NCI-H748 treated with DMSO at 0.1 percent for 48 hours (cell line): ENCODE results near the gene PGA5.
"Not testable (repeated sequence)": the region's sequence is repeated elsewhere in the genome, so short reads cannot be mapped to it uniquely, and the experiment has no call there.

Experiments used
- DNase-seq: peaks from one replicate; lab custom pipeline; 2025; lab: John Stamatoyannopoulos, UW

Gene PGA5

DNA sequence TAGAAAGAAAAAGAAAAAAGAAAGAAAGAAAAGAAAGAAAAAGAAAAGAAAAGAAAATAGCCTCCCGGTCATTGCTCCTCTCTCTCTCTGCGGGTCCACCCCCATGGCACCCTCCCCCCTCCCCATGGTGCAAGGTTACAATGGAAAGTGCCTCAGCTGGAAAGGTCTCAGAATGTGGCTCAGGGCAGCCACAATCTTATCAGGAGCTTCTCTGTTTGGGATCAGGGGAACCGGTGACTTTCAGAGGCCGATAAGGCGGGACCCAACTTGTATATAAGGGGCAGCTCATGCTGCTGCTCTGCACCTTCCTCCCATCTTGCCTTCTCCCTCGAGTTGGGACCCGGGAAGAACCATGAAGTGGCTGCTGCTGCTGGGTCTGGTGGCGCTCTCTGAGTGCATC, at the start of gene PGA5:
TSS of gene PGA5 (plus strand) at position 301 of the 400 bp plus-strand sequence. CDS start at position 353, 52 bp downstream.
- not testable (repeated sequence) for DNase-seq

DNA sequence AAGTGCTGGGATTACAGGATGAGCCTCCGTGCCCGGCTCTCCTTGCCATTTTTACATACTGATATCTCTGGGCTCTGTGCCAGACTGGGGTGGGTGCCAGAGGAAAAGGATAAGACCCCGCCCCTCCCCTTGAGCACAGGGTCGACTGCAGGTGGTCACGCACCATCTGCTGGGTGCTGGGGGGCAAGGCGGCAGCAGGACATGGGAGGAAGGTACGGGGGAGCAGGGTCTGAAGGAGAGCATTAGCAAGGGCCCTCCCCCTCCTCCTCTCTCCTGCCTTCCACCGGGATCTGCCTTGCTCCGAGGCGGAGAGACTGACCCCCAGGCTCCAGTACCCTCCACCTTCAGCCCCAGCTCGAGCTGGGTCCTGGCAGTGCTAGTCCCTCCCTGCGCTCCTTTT, 47.4 kb upstream of the PGA5 start:
- no peak for DNase-seq

DNA sequence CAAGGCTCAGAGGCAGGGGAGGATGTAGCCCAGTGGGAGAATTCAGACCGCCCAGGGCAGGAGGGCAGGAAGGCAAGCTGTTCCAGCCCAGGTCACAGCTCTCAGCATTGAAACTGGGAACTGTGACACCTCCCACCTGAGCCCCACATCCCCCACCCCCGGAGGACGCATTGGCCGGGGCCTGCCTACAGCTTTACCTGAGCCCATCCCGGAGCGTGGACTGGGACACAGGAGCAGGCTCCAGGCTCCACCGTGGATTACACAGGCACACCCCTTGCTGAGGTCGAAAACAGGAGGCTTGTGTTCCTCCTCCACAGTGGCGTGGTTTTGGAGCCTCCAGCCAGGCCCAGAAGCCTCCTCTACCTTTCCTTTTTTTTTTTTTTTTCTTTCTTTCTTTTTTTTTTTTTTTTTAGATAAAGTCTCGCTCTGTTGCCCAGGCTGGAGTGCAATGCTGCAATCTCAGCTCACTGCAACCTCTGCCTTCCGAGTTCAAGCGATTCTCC, 46.8 kb upstream of the PGA5 start:
- no peak for DNase-seq

DNA sequence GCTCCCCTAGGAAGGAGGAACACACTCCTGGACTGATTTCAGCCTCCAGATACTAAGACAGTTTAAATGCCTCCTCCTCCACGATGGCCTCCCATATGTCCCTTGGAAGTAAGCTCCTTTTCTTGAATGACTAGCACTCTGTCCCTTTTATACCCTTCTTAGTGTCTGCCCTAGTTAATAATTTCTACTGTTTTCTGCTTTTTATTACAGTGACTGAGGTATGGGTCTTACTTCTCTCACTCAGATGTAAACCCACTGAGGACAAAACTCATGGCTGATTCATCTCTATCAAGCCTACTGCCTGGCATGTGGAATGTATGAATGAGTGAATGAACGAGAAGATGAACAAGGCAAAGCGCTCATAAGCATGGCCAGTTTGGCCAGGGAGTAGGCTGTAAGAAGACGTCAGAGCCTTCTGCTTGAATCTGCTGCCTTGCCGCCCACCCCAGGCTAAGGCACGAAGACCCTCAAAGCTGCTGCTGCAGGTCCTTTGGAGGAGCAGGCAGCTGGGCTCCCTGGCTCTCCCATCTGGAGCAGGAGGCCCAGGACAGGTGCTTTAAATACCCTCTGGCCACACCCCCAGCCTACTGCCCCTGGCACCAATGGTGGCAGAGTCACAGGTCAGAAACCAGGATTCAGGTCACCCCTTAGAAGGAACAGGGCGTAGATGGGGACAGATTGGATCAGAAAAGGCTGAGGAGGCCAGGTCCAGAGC, 45.8 kb upstream of the PGA5 start:
- no peak for DNase-seq

DNA sequence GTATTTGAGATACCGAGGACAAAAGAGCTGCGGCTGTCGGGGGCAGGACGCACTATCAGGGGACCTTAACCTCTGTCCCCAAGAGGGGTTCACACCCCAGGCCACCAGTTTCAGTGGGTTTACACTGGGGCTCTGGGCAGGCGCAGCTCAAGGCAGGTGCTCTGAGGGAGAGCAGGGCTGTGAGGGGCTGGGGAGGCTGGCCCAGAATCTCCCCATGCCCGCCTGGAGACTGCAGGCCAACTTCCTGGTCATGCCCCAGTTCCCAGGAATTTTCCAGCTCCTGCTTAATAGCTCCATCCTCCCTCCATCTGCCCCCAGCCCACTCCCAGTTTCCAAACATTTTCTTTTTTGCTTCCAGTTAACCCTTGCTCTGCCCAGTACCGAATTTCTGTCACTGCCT, 45.3 kb upstream of the PGA5 start:
- no peak for DNase-seq

DNA sequence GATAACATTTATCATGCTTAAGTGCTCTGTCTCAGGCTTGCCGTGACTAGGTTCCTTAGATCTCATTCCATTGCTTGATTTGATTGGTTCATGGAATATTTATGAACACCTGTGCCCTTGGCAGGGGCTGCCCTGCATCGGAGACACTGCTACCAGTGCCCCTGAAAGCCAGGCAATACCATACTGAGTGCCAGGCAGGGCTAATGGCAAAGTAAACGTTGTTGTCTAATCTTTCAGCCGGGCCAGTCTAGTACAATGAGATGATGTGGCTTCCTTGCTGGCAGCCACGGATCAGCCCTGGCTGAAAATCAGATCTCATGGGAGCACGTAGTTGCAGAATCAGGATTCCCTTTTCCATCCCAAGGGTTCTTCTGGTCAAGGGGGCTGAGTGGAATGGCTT, 42.6 kb upstream of the PGA5 start:
- DNase-seq, result no peak

DNA sequence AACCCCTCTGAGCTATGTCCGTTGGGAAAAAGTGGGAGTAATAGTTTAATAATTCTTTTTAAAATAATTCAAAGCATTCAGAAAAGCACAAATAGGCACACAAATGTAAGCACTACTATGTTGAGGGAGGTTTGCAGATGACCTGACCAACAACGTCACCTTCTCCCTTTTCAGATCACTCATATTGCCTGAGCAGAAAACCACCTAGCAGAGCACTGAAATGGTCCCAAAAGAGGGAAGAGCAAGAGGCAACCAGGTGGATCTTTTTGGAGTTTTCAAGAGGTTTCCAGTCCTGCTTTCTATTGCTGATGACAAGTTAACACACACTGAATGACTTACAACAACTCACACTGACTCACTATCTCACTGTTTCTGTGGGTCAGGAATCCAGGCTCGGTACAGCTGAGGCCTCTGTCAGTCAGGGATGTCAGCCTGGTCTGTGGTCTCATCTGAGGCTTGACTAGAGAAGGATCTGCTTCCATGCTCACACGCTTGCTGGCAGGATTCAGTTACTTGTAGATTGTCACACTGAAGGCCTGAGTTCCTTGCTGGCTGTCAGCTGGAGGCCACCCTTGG, 41.9 kb upstream of the PGA5 start:
- no peak for DNase-seq

DNA sequence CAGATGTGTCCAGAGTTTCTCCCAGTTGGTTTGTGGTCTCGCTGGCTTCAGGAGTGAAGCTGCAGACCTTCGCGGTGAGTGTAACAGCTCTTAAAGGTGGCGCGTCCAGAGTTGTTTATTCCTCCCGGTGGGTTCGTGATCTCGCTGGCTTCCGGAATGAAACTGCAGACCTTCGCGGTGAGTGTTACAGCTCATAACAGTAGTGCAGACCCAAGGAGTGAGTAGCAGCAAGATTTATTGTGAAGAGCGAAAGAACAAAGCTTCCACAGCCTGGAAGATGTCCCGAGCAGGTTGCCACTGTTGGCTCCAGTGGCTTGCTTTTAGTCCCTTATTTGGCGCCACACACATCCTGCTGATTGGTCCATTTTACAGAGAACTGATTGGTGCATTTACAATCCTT, 39.5 kb upstream of the PGA5 start:
- DNase-seq, result no peak

DNA sequence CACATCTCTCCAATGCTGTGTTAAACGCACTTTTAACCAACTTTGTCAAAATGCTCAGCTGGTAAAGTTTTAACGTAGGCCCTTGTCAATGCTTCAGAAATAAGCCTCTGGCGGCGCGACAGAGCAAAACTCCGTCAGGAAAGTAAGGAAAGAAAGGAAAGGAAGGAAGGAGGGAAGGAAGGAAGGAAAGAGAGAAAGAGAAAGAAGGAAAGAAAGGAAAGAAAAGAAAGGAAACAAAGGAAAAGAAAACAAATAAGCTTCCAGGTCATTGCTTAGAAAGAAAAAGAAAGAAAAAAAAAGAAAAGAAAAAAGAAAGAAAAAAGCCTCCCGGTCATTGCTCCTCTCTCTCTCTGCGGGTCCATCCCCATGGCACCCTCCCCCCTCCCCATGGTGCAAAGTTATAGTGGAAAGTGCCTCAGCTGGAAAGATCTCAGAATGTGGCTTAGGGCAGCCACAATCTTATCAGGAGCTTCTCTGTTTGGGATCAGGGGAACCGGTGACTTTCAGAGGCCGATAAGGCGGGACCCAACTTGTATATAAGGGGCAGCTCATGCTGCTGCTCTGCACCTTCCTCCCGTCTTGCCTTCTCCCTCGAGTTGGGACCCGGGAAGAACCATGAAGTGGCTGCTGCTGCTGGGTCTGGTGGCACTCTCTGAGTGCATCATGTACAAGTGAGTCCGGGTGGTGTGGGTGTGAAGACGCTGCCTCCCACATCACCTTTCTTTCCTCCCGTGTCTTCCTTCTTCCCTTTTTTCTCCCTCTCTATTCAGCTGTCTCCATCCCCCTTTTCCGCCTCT, 37.8 kb upstream of the PGA5 start, which contains the start of gene PGA3:
TSS of gene PGA3 (plus strand) at position 566 of the 797 bp plus-strand sequence. CDS start at position 616, 50 bp downstream.
- DNase-seq, result not testable (repeated sequence)

DNA sequence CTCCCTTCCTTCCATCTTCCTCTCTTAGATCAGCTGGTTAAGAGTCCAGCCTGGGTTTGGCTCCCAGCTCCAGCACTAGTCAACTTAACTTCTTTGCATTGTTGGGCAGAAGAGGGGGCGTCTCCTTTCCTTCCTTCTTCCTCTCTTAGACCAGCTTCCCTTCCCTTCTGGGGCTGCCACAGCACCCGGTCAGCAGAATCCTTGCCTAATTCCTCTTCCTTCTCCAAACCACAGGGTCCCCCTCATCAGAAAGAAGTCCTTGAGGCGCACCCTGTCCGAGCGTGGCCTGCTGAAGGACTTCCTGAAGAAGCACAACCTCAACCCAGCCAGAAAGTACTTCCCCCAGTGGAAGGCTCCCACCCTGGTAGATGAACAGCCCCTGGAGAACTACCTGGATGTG, 37.1 kb upstream of the PGA5 start:
- not testable (repeated sequence) for DNase-seq

DNA sequence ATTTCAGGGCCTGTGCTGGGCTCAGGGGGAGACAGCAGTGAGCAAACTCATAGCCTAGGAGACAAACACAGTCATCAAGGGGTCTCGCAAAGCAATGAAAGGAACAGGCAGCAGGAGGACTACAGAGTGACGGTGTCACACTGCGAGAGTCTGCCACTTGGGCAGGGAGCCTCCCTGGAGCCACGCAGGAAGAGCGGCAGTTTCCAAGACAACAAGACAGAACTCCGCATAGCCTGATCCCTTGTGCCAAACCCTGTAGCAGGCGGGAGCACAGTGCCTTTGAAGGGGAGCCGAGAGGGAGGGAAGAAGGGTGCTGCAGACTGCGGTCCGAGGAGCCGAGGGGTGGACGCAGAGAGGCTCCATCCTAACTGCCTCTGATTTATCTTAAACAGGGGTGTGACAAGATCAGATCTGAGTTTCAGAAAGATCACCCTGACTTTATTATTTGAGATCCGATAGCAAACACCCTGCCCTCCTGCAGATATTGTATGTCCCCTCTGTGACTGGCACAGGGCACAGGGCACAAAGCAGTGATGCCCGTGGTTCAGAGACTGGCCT, 36.4 kb upstream of the PGA5 start:
- not testable (repeated sequence) for DNase-seq

DNA sequence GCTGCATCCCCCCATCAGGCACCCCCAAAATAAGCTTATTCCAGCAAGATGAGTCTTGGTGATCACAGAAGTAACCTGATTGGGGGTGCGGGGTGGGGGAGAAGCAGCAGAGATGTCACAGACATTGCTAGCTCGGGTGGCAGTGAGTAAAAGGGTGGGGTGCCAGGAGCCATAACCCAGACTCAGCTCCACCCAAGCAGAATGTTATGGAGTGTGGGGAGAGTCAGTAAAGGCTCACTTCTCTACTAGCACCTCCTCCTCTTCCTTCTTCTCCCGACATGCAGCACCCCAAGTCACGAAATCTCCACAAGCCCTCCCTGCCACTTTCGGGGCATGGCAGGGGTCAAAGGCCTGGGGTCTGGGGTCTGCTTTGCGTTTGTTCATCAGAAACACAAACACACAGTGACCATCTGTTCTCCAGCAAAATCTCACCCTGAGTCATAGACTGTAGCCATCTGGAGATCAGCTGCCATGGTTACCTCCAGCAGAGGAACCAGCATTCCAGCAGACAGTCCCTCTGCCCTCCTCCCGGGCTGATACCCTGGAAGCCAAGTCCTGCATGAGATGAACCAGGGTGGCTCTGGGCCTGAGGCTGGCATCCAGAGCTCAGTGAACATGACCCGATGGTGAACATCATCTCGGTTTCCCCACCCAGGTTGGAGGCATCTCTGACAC, 33.2 kb upstream of the PGA5 start:
- DNase-seq, result not testable (repeated sequence)

DNA sequence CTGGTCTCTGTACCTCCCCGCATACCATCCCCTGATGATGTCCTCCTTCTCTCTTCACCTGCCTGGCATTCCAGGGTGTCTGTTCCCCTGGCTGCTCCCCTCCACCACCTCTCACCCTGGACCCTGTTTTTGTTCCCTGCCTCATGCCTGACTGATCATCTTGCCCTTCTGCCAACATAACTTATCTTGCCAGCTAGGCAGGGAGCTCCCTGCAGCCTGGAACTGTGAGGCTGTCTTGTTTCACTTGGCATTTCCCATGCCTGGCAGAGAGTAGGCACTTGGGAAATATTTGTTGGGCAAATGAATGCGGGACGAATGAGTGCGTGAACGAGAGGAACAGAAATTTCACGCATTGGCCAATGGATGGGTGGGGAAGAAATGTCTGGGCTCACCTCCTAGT, 30.3 kb upstream of the PGA5 start:
- not testable (repeated sequence) for DNase-seq

DNA sequence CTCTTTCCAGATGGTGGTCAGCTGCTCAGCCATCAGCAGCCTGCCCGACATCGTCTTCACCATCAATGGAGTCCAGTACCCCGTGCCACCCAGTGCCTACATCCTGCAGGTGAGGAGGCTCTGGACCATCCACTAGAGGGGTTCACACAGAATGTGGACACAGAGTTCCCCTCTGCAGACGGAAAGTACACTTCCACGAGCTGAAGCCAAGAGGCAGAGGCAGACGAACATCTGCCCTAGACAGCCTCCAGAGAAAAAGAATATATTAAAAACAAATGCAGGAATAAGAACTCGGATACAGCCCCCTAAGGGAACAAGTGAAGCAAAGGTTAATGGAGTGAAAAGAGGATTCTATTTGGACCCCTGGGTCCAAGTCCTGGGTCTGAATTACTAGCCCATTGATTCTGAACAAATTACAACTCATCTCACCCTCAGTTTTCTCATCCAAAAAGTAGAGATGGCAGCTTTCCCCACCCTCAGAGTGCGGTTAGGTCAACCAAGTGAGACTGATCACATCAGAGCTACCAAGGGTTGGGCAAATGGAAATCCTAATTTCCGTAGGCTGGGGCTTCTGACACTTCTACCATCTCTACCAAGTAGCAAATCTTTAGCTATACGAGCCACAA, 29.5 kb upstream of the PGA5 start:
- DNase-seq, result not testable (repeated sequence)

DNA sequence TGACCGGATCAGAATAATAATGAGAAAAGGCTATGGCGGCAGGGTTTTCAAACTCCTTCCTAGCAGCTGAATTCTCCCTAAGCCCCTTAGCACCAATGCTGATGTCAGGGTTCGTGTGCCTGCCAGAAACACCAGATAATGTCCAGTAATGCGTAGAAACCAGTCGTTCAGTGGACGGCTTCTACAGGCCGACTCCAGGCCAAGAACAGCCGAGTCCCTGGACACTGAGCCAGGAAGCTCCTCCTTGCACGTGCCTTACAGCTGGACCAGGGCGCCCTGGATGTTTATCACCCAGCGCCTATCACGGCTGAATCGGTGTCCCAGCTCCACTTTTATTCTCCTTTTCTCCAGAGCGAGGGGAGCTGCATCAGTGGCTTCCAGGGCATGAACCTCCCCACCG, 28.8 kb upstream of the PGA5 start:
- not testable (repeated sequence) for DNase-seq

DNA sequence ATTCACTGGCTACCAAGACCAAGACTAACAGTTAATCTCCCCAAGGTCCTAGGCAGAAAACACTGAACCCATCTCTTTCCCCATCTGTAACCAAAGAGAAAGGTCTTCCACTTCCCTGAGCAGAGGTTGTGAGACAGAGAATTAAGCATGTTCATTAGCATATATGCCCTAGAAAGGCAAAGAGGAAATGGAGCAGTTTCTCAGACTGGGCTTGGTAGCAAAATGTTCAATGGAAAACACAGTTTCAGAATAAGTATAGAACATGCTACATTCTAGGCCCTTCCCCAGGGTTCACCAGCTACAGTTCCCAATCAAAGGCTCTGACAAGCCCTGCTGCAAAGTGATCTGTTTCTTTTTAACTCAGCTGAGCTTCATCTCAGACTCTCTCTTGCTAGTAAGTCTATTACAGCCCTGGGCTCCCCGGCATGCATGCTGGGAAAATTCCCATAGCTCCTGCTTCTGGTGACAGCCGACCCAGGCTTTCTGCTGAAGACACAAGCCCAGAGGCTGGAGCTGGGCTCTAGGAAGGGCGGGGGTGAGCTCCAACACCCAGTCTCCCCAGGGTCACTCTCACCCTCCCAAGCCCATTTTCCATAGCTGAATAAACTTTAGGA, 27.2 kb upstream of the PGA5 start:
- DNase-seq, result not testable (repeated sequence)

DNA sequence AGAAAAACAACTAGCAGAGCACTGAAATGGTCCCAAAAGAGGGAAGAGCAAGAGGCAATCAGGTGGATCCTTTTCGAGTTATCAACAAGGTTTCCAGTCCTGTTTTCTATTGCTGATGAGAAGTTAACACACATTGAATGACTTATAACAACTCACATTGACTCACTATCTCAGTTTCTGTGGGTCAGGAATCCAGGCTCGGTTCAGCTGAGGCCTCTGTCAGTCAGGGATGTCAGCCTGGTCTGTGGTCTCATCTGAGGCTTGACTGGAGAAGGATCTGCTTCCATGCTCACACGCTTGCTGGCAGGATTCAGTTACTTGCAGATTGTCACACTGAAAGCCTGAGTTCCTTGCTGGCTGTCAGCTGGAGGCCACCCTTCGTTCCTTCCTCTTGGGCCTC, 22.7 kb upstream of the PGA5 start:
- not testable (repeated sequence) for DNase-seq

DNA sequence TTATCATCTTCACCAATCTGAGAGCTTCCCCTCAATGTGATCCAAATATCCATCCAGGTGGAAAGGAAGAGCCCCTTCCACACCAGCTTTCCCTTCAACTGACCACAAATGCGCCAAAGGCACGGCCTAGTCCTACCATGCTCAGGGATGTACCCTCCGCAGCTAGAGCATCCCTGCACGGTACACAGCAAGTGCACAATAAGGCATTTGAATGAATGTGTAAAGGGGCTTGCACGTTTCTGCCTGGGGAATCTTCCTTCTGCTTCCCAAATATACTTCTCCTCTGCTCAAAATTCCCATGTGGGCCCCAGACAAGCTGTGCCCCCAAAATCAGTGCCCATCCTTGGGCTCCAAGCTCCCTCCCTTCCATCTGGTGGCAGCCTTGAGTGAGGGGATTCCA, 22.0 kb upstream of the PGA5 start:
- not testable (repeated sequence) for DNase-seq

DNA sequence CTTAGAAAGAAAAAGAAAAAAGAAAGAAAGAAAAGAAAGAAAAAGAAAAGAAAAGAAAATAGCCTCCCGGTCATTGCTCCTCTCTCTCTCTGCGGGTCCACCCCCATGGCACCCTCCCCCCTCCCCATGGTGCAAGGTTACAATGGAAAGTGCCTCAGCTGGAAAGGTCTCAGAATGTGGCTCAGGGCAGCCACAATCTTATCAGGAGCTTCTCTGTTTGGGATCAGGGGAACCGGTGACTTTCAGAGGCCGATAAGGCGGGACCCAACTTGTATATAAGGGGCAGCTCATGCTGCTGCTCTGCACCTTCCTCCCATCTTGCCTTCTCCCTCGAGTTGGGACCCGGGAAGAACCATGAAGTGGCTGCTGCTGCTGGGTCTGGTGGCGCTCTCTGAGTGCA, 18.9 kb upstream of the PGA5 start, which contains the start of gene PGA4:
TSS of gene PGA4 (plus strand) at position 301 of the 400 bp plus-strand sequence. CDS start at position 355, 54 bp downstream.
- not testable (repeated sequence) for DNase-seq

DNA sequence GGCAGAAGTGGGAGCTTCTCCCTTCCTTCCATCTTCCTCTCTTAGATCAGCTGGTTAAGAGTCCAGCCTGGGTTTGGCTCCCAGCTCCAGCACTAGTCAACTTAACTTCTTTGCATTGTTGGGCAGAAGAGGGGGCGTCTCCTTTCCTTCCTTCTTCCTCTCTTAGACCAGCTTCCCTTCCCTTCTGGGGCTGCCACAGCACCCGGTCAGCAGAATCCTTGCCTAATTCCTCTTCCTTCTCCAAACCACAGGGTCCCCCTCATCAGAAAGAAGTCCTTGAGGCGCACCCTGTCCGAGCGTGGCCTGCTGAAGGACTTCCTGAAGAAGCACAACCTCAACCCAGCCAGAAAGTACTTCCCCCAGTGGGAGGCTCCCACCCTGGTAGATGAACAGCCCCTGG, 18.3 kb upstream of the PGA5 start:
- DNase-seq, result not testable (repeated sequence)
